GM18502 (cell line): ENCODE data around the gene CAPN10.

Source experiments
- ATAC-seq: cut with Tn5 transposase; IDR thresholded peaks from one replicate; pipeline ENCODE4 v1.9.1; 2021; ENCODE audit warnings: mild to moderate bottlenecking; ENCODE audit not compliant: unreplicated experiment, poor library complexity

The CAPN10 gene

GRCh38 chr2:240573516-240574385 lies 12.8 kb upstream of the CAPN10 start:
- ATAC-seq = no peak

GRCh38 chr2:240574386-240575100 lies 12.0 kb upstream of the CAPN10 start:
- ATAC-seq = no peak

- ATAC-seq = no peak
Observed at GRCh38 chr2:240575101-240575965, 11.2 kb upstream of the CAPN10 start.

GRCh38 chr2:240576036-240576435 lies 10.5 kb upstream of the CAPN10 start:
- no peak for ATAC-seq

GRCh38 chr2:240576436-240577205 lies 9.9 kb upstream of the CAPN10 start:
- no peak for ATAC-seq

GRCh38 chr2:240577281-240578109 lies 9.0 kb upstream of the CAPN10 start:
- ATAC-seq = no peak

- no peak for ATAC-seq
Observed at GRCh38 chr2:240578110-240578450, 8.5 kb upstream of the CAPN10 start.

GRCh38 chr2:240578488-240578887 lies 8.0 kb upstream of the CAPN10 start:
- no peak for ATAC-seq

GRCh38 chr2:240579071-240579762 lies 7.3 kb upstream of the CAPN10 start:
- no peak for ATAC-seq

- peak; percentile 49 for ATAC-seq
Observed at GRCh38 chr2:240579771-240580614, 6.5 kb upstream of the CAPN10 start.

- ATAC-seq = no peak
Observed at GRCh38 chr2:240581811-240582210, 4.7 kb upstream of the CAPN10 start.

- no peak for ATAC-seq
Observed at GRCh38 chr2:240582781-240583180, 3.8 kb upstream of the CAPN10 start.

- ATAC-seq = no peak
Observed at GRCh38 chr2:240583774-240584173, 2.8 kb upstream of the CAPN10 start.

- peak; percentile 63 for ATAC-seq
Observed at GRCh38 chr2:240584486-240585031, 2.0 kb upstream of the CAPN10 start.

- ATAC-seq = peak; percentile 26
Observed at GRCh38 chr2:240585101-240585500, 1.4 kb upstream of the CAPN10 start.

- no peak for ATAC-seq
Observed at GRCh38 chr2:240585681-240586197, 795 bp upstream of the CAPN10 start.
